Midbrain (tissue), 1 donor: ENCODE measurements around the gene ATPAF1.

Source experiments
- DNase-seq: peaks from one replicate; lab custom pipeline; 2025; lab: John Stamatoyannopoulos, UW

The ATPAF1 gene

GRCh38 chr1:46650491-46650890 is 17.7 kb downstream of the ATPAF1 start:
- no peak for DNase-seq

GRCh38 chr1:46649764-46650163 is 18.4 kb downstream of the ATPAF1 start:
- no peak for DNase-seq

GRCh38 chr1:46647611-46648010 is 20.6 kb downstream of the ATPAF1 start:
- no peak for DNase-seq

DNA sequence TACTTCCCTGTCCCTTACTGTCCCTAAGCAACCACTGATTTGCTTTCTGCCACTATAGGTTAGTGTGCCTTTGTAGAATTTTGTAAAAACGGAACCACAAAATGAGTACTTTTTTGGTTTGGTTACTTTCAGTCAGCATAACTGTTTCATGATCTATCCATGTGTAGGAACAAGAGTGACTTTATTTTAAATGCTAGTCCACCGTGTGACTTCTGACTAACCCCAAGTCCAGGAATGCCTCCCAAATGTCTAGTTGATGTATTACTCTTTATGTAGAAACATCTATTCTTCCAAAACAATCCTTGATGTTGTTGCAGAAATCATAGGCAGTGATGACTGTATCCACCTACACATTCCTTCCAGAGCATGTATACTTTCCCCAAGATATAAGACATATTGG is 21.3 kb downstream of the ATPAF1 start:
- no peak for DNase-seq

- DNase-seq = no peak
Observed at GRCh38 chr1:46646331-46646730, 21.8 kb downstream of the ATPAF1 start.

DNA sequence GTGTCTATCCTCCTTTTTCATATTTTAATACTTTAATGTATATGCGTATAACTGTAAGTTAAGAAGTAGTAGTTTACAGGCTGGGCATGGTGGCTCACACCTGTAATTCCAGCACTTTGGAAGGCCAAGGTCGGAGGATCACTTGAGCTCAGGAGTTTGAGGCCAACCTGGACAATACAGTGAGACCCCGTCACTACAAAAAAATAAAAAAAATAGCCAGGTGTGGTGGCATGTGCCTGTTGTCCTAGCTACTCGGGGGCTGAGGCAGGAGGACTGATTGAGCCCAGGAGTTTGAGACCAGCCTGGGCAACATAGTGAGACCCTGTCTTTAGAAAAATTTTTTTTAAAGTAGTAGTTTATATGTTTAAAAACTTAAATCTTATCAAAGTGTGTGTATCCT is 22.3 kb downstream of the ATPAF1 start:
- DNase-seq = no peak

GRCh38 chr1:46643368-46643775 is 24.8 kb downstream of the ATPAF1 start:
- no peak for DNase-seq

GRCh38 chr1:46642115-46642680 is 26.0 kb downstream of the ATPAF1 start:
- DNase-seq = no peak

GRCh38 chr1:46639547-46639946 is 28.6 kb downstream of the ATPAF1 start:
- no peak for DNase-seq

GRCh38 chr1:46638921-46639320 is 29.2 kb downstream of the ATPAF1 start:
- no peak for DNase-seq

DNA sequence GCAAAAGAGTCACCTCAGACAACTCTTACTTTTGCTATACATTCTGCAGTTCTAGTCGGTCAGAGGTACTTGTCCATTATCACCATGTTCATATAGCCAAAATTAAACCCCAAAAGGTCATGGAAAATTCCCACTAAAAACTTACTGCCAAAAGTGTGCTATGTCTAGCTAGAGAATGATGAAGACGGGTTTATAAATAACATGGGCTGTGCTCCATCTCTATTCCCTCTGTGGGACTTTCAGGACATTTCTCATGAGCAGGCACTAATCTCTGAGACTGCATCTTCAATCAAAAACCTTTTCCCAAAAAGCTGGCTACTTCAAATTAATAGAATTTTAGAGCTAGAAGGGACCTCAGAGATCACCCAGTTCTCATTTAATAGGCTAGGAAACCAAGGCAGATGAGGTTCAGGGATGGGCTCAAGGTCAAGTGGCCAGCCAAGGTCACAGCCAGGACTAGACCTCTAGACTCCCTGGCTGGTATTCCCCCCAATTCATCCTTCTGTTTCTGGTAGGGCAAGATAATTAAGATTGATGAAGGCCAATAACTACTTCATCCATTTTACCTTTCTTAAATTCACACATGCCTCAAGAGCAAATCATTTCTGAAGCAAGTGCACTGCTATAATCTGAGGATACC is 30.6 kb downstream of the ATPAF1 start:
- DNase-seq = no peak

GRCh38 chr1:46635205-46635604 is 33.0 kb downstream of the ATPAF1 start:
- DNase-seq = no peak

DNA sequence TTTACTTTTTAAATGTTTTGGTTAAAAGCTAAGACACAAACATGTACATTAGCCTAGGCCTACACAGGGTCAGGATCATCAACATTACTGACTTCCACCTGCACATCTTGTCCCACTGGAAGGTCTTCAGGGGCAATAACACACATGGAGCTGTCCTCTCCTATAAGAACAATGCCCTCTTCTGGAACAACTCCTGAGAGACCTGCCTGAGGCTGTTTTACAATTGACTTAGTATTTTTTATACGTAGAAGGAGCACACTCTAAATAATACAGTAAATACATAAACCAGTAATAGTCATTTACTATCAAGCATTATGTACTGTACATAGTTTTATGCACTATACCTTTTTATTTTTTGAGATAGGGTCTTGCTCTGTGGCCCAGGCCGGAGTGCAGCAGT is 37.4 kb downstream of the ATPAF1 start:
- no peak for DNase-seq

GRCh38 chr1:46623743-46624644 is 44.2 kb downstream of the ATPAF1 start:
- DNase-seq = no peak

GRCh38 chr1:46622344-46622743 is 45.8 kb downstream of the ATPAF1 start:
- no peak for DNase-seq

- no peak for DNase-seq
Observed at GRCh38 chr1:46621930-46622329, 46.2 kb downstream of the ATPAF1 start.

- no peak for DNase-seq
Observed at GRCh38 chr1:46619656-46620258, 48.4 kb downstream of the ATPAF1 start.

DNA sequence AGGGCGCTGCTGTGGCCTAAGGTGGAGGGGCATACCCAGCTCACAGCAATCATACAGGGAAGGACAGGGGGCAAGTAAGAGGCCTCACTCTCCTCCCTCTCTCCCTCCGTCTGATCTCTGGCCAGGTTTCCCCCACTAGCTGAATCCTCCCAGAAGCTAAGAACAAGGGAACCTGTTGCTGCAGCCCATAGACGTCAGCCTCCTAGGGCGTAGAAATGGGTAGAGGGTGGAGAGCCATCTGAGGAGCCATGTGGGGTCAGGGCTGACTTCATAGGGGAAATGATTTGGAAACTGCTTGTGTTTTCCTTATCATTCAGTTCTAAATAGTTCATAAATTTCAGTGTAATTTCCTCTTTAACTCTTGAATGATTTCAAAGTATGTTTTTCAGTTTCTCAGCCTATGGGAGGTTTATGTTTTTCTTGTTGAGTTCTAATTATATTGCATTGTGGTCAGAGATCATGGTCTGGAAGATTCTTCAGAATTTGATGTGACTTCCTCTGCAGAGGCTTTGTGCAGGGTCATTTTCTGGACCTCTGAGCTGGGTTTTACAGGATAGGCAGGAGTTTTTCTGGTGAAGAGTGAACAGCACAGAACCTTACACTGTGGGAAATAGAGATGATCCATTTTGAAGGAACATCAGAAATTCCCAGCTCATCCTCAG is 49.3 kb downstream of the ATPAF1 start:
- no peak for DNase-seq

- DNase-seq = no peak
Observed at GRCh38 chr1:46617833-46618232, 50.3 kb downstream of the ATPAF1 start.

DNA sequence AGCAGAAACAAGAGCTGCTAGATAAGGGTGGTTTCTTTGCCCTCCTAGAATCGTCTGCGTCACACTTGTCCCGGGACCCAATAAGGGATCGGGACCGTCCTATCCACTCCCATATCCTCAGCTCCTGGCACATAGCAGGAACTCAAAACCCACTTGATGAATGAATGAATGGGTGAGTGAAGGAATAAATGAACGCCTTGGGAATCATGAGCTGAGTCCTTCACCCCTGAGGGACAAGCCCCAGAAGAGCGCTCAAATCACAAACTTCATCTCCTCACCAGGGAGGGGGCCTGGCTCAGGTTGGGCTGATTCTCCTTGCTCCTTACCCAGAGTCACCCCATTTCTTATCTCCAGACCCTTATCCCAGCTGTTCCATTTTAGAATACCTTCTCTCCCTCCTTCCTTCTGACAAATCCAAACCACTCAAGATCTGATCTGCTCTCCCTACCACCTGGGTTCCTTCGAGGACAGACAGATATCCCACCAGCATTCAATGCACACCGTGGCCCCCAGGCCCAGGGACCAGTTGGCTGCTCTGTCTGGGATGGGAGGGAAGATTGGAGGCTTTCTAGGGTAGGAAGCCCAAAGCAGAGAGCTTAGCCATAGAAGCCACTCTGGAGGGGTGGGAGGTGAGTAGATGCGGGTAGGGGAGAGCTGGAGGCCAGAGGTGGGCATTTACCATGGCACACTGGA is 50.9 kb downstream of the ATPAF1 start:
- no peak for DNase-seq

GRCh38 chr1:46616277-46617107 is 51.7 kb downstream of the ATPAF1 start, which contains the start of gene MOB3C:
Gene MOB3C, minus strand, starts transcription at chr1:46616811. Its CDS starts 3,490 bp downstream, at chr1:46613321.
- peak; percentile 63 for DNase-seq
